GM21786 (cell line): ENCODE results near the gene TRPT1.
A peak's percentile ranks its signal among the peaks of the same experiment; 100 is the strongest.

Experiments used
- ATAC-seq: cut with Tn5 transposase; IDR thresholded peaks from one replicate; pipeline ENCODE4 v1.9.1; 2021; ENCODE audit not compliant: unreplicated experiment

Gene TRPT1

GRCh38 chr11:64231546-64231945 is 5.6 kb upstream of the TRPT1 start:
- ATAC-seq: no peak

- ATAC-seq: no peak
Observed at GRCh38 chr11:64230985-64231365, 5.0 kb upstream of the TRPT1 start.

GRCh38 chr11:64230171-64230984 is 4.4 kb upstream of the TRPT1 start, which contains the start of gene DNAJC4:
TSS of gene DNAJC4 (plus strand) at chr11:64230548. CDS start at chr11:64230855, 307 bp downstream.
- peak; percentile 49 for ATAC-seq

GRCh38 chr11:64229744-64230170 is 3.8 kb upstream of the TRPT1 start:
- no peak for ATAC-seq

GRCh38 chr11:64229090-64229743 is 3.2 kb upstream of the TRPT1 start:
- no peak for ATAC-seq

- no peak for ATAC-seq
Observed at GRCh38 chr11:64227405-64227956, 1.5 kb upstream of the TRPT1 start.

- peak; percentile 33 for ATAC-seq
Observed at GRCh38 chr11:64226507-64227051, 593 bp upstream of the TRPT1 start.

- ATAC-seq: no peak
Observed at GRCh38 chr11:64224891-64225607, 937 bp downstream of the TRPT1 start.

- no peak for ATAC-seq
Observed at GRCh38 chr11:64224151-64224890, 1.7 kb downstream of the TRPT1 start.

- no peak for ATAC-seq
Observed at GRCh38 chr11:64223001-64223651, 2.9 kb downstream of the TRPT1 start.

GRCh38 chr11:64222651-64223000 is 3.4 kb downstream of the TRPT1 start:
- no peak for ATAC-seq

GRCh38 chr11:64220798-64221197 is 5.2 kb downstream of the TRPT1 start:
- ATAC-seq: no peak

- no peak for ATAC-seq
Observed at GRCh38 chr11:64220271-64220670, 5.7 kb downstream of the TRPT1 start.

GRCh38 chr11:64219755-64220154 is 6.2 kb downstream of the TRPT1 start:
- ATAC-seq: no peak

GRCh38 chr11:64219354-64219684 is 6.7 kb downstream of the TRPT1 start:
- no peak for ATAC-seq

GRCh38 chr11:64218628-64219353 is 7.2 kb downstream of the TRPT1 start:
- no peak for ATAC-seq

GRCh38 chr11:64216879-64217278 is 9.1 kb downstream of the TRPT1 start:
- ATAC-seq: no peak

GRCh38 chr11:64211181-64211872 is 14.7 kb downstream of the TRPT1 start:
- ATAC-seq: no peak
